Liver (tissue), 9 donors: ENCODE results near the gene U2AF1L4. TPM values are rescaled to one million over a fixed set of nuclear protein-coding genes. Genes with fewer than 3 reads are reported as not detected.

Experiments used
- DNase-seq: peaks from one replicate; pipeline ENCODE4 v3.0.0-alpha.2; 2017; ENCODE audit warnings: low spot score
- H3K27ac ChIP-seq, 2 donors: one replicate each; pipeline ENCODE4 v1.7.0; 2013; ENCODE audit warnings: inconsistent platforms in 2 of 2, low read length in 2 of 2, control low read depth in 1 of 2, low read depth in 1 of 2, mild to moderate bottlenecking in 1 of 2
- H3K27me3 ChIP-seq, 4 donors: one replicate each; pipeline versions ENCODE4 v1.6.1 to v1.7.0; 2013; ENCODE audit warnings: low read length in 3 of 4, inconsistent platforms in 1 of 4, mild to moderate bottlenecking in 1 of 4, moderate library complexity in 1 of 4; ENCODE audit not compliant: control insufficient read depth in 4 of 4, insufficient read depth in 4 of 4
- H3K36me3 ChIP-seq, 4 donors: one replicate each; pipeline versions ENCODE4 v1.6.1 to v1.7.0; 2013; ENCODE audit warnings: low read length in 3 of 4, mild to moderate bottlenecking in 3 of 4, low read depth in 1 of 4, moderate library complexity in 1 of 4; ENCODE audit not compliant: control insufficient read depth in 4 of 4, insufficient read depth in 3 of 4
- H3K4me1 ChIP-seq, 4 donors: one replicate each; pipeline versions ENCODE4 v1.6.1 to v1.7.0; 2013; ENCODE audit warnings: low read length in 3 of 4, mild to moderate bottlenecking in 3 of 4, moderate library complexity in 1 of 4; ENCODE audit not compliant: control insufficient read depth in 4 of 4, insufficient read depth in 4 of 4
- H3K4me3 ChIP-seq, 3 donors: one replicate each; pipeline versions ENCODE4 v1.6.1 to v1.7.0; 2013; ENCODE audit warnings: low read length in 3 of 3, control low read depth in 1 of 3, low read depth in 1 of 3, mild to moderate bottlenecking in 1 of 3
- H3K9ac ChIP-seq, 2 donors: one replicate each; pipeline ENCODE4 v1.7.0; 2013; ENCODE audit warnings: low read length in 2 of 2, mild to moderate bottlenecking in 2 of 2, moderate library complexity in 2 of 2, control low read depth in 1 of 2, low read depth in 1 of 2
- H3K9me3 ChIP-seq, 4 donors: one replicate each; pipeline versions ENCODE4 v1.6.1 to v1.7.0; 2013; ENCODE audit warnings: low read length in 3 of 4; ENCODE audit not compliant: control insufficient read depth in 4 of 4
- EGR1 ChIP-seq, 2 donors: IDR thresholded peaks; 2 replicates each; pipeline ENCODE4 v1.6.1; 2016 to 2018; ENCODE audit warnings: antibody characterized with exemption in 2 of 2, low read depth in 2 of 2
- FOXA1 ChIP-seq: IDR thresholded peaks from 2 replicates; pipeline ENCODE4 v1.6.1; 2016; ENCODE audit warnings: antibody characterized with exemption
- HNF4A ChIP-seq, 2 donors: conservative IDR thresholded peaks; 2 replicates each; pipeline ENCODE4 v1.6.1; 2016; ENCODE audit warnings: antibody characterized with exemption in 2 of 2, mild to moderate bottlenecking in 2 of 2
- HNF4G ChIP-seq: IDR thresholded peaks from 2 replicates; pipeline ENCODE4 v1.6.1; 2016; ENCODE audit warnings: antibody characterized with exemption
- NR2F2 ChIP-seq: IDR thresholded peaks from 2 replicates; pipeline ENCODE4 v1.6.1; 2016; ENCODE audit warnings: antibody characterized with exemption
- RAD21 ChIP-seq, 2 donors: IDR thresholded peaks; 2 replicates each; pipeline ENCODE4 v1.6.1; 2016; ENCODE audit warnings: antibody characterized with exemption in 2 of 2, mild to moderate bottlenecking in 2 of 2
- RXRA ChIP-seq, 2 donors: IDR thresholded peaks; 2 replicates each; pipeline ENCODE4 v1.6.1; 2017 to 2018; ENCODE audit warnings: antibody characterized with exemption in 2 of 2, mild to moderate bottlenecking in 1 of 2
- SP1 ChIP-seq: IDR thresholded peaks from 2 replicates; pipeline ENCODE4 v1.6.1; 2018; ENCODE audit warnings: antibody characterized with exemption, mild to moderate bottlenecking
- TAF1 ChIP-seq: conservative IDR thresholded peaks from 2 replicates; pipeline ENCODE4 v1.6.1; 2016; ENCODE audit warnings: antibody characterized with exemption, mild to moderate bottlenecking
- YY1 ChIP-seq: IDR thresholded peaks from 2 replicates; pipeline ENCODE4 v1.6.1; 2016; ENCODE audit warnings: antibody characterized with exemption, mild to moderate bottlenecking
- WGBS: extraction: QIAGEN DNeasy Blood & Tissue Kit; methylation state at CpG from one replicate; pipeline ENCODE4 v1.1.7; 2013; 5-methylcytosine and 5-hydroxymethylcytosine counted together
- polyA plus RNA-seq, 2 donors: library from polyadenylated mRNA; stranded (reverse) in 1 of 2; unstranded in 1 of 2; fragments of 200-250 nt in 1 of 2; fragments of >200 nt in 1 of 2; fragmentation: Nextera tagmentation in 1 of 2; extraction: Ambion mirVana in 1 of 2; gene quantifications; one replicate each; pipeline versions ENCODE4 v1.2.1 to v1.2.3, GENCODE V29; 2013 to 2015
- total RNA-seq, 2 donors: library from RNA; depleted of rRNA; stranded (reverse); fragments of >200 nt; gene quantifications; one replicate each; pipeline ENCODE4 v1.2.3, GENCODE V29; 2014
- TF ChIP-seq, protein P1 (sequence below): IDR thresholded peaks from 2 replicates; pipeline ENCODE4 v1.6.1; 2016; ENCODE audit warnings: antibody characterized with exemption, mild to moderate bottlenecking
- TF ChIP-seq, protein P2 (sequence below): IDR thresholded peaks from 2 replicates; pipeline ENCODE4 v1.6.1; 2016; ENCODE audit warnings: antibody characterized with exemption
- TF ChIP-seq, protein P3 (sequence below): IDR thresholded peaks from 2 replicates; pipeline ENCODE4 v1.6.1; 2016; ENCODE audit warnings: antibody characterized with exemption
- TF ChIP-seq, protein P4 (sequence below): fragments of 150-350 bp; IDR thresholded peaks from 2 replicates; pipeline ENCODE4 v1.5.1; 2017; ENCODE audit warnings: improper control_type of control experiment, low read depth, low read length; ENCODE audit not compliant: missing input control
- TF ChIP-seq, protein P5 (sequence below): IDR thresholded peaks from 2 replicates; pipeline ENCODE4 v1.6.1; 2016; ENCODE audit warnings: antibody characterized with exemption
- donor health status: healthy.
- donor health status: healthy.
- donor health status: healthy.
- donor health status: healthy.
- donor health status: healthy.

U2AF1L4 gene
- total and polyA plus RNA-seq, 4 donors = 4.5 to 36.5 (median 13.4) TPM

DNA sequence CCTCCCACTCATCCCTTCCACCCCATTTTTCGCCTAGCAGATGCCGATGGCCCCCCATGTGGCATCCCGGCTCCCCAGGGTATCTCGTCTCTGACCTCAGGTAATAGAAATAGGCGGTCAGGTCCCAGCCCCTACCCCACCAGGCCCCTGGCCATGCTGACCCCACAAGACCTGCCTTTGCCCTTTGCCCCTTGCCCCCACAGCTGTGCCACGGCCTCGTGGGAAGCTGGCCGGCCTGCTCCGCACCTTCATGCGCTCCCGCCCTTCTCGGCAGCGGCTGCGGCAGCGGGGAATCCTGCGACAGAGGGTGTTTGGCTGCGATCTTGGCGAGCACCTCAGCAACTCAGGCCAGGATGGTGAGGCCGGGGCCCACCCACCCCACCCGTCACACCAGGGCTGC, 35.5 kb upstream of the U2AF1L4 start (continued):
- TF ChIP-seq, protein P1, sequence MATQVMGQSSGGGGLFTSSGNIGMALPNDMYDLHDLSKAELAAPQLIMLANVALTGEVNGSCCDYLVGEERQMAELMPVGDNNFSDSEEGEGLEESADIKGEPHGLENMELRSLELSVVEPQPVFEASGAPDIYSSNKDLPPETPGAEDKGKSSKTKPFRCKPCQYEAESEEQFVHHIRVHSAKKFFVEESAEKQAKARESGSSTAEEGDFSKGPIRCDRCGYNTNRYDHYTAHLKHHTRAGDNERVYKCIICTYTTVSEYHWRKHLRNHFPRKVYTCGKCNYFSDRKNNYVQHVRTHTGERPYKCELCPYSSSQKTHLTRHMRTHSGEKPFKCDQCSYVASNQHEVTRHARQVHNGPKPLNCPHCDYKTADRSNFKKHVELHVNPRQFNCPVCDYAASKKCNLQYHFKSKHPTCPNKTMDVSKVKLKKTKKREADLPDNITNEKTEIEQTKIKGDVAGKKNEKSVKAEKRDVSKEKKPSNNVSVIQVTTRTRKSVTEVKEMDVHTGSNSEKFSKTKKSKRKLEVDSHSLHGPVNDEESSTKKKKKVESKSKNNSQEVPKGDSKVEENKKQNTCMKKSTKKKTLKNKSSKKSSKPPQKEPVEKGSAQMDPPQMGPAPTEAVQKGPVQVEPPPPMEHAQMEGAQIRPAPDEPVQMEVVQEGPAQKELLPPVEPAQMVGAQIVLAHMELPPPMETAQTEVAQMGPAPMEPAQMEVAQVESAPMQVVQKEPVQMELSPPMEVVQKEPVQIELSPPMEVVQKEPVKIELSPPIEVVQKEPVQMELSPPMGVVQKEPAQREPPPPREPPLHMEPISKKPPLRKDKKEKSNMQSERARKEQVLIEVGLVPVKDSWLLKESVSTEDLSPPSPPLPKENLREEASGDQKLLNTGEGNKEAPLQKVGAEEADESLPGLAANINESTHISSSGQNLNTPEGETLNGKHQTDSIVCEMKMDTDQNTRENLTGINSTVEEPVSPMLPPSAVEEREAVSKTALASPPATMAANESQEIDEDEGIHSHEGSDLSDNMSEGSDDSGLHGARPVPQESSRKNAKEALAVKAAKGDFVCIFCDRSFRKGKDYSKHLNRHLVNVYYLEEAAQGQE = no peak

DNA sequence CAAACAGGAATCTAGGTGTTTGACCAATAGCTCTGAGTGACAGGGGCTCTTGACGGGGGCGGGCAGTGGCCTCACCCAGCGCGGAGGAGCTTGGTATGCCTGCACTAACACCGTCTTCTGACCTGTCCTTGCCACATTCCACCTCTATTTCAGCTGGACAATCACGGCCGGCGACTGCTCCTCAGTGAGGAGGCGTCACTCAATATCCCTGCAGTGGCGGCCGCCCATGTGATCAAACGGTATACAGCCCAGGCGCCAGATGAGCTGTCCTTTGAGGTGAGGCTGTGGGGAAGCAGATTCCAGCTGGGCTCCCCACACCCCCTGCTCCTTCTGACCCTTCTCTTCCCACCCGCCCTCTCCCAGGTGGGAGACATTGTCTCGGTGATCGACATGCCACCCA, 34.8 kb upstream of the U2AF1L4 start:
- Histone ChIP-seq H3K36me3 (peaks cover 0 to 1% (median 0%) of the 10 kb centered on the region in 4 donors), H3K9me3 (no peaks in the 10 kb centered on the region), H3K9ac (no peak overlapping the region), H3K4me1 (peaks cover 0 to 3% (median 2%) of the 10 kb centered on the region in 4 donors), H3K4me3 (no peak overlapping the region), H3K27ac (no peak overlapping the region), H3K27me3 (no peaks in the 10 kb centered on the region)
- TF ChIP-seq NR2F2 = no peak
- no peak for TF ChIP-seq YY1
- TF ChIP-seq, protein P2, sequence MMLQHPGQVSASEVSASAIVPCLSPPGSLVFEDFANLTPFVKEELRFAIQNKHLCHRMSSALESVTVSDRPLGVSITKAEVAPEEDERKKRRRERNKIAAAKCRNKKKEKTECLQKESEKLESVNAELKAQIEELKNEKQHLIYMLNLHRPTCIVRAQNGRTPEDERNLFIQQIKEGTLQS = no peak
- TF ChIP-seq, protein P3, sequence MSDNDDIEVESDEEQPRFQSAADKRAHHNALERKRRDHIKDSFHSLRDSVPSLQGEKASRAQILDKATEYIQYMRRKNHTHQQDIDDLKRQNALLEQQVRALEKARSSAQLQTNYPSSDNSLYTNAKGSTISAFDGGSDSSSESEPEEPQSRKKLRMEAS = no peak
- TF ChIP-seq, protein P4, sequence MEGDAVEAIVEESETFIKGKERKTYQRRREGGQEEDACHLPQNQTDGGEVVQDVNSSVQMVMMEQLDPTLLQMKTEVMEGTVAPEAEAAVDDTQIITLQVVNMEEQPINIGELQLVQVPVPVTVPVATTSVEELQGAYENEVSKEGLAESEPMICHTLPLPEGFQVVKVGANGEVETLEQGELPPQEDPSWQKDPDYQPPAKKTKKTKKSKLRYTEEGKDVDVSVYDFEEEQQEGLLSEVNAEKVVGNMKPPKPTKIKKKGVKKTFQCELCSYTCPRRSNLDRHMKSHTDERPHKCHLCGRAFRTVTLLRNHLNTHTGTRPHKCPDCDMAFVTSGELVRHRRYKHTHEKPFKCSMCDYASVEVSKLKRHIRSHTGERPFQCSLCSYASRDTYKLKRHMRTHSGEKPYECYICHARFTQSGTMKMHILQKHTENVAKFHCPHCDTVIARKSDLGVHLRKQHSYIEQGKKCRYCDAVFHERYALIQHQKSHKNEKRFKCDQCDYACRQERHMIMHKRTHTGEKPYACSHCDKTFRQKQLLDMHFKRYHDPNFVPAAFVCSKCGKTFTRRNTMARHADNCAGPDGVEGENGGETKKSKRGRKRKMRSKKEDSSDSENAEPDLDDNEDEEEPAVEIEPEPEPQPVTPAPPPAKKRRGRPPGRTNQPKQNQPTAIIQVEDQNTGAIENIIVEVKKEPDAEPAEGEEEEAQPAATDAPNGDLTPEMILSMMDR = no peak
- TF ChIP-seq, protein P5, sequence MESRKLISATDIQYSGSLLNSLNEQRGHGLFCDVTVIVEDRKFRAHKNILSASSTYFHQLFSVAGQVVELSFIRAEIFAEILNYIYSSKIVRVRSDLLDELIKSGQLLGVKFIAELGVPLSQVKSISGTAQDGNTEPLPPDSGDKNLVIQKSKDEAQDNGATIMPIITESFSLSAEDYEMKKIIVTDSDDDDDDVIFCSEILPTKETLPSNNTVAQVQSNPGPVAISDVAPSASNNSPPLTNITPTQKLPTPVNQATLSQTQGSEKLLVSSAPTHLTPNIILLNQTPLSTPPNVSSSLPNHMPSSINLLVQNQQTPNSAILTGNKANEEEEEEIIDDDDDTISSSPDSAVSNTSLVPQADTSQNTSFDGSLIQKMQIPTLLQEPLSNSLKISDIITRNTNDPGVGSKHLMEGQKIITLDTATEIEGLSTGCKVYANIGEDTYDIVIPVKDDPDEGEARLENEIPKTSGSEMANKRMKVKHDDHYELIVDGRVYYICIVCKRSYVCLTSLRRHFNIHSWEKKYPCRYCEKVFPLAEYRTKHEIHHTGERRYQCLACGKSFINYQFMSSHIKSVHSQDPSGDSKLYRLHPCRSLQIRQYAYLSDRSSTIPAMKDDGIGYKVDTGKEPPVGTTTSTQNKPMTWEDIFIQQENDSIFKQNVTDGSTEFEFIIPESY = no peak
- TF ChIP-seq TAF1 = no peak
- TF ChIP-seq EGR1 (IDR thresholded peaks at IDR 0.05; ENCODE audit: low read depth in 2 of 2) = no peak
- TF ChIP-seq FOXA1 = no peak
- no peak for DNase-seq
- WGBS = 97% methylated on average over 16 of the region's 16 CpGs

DNA sequence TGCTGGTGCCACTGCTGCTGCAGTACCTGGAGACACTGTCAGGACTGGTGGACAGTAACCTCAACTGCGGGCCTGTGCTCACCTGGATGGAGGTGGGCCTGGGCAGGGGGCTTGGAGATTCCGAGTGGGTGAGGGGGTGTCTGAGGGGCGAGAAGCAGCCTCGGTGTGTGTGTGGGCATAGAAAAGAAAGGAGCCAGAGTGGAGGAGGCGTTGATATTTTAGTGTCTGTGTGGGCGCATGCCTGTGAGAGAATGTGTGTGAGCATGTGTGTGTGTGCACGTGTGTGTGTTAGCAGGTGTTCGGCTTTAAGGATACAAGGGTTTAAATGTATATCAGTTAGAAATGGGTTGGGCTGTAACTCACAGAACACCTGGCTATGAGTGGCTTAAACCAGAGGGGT, 33.8 kb upstream of the U2AF1L4 start:
- H3K9me3 ChIP-seq = no peaks in the 10 kb centered on the region
- no peak overlapping the region for H3K4me3 ChIP-seq
- no peak overlapping the region for H3K9ac ChIP-seq
- no peak for DNase-seq
- WGBS = 92% methylated on average over 8 of the region's 8 CpGs
- H3K27ac ChIP-seq = no peak overlapping the region
- H3K4me1 ChIP-seq = peaks cover 0 to 5% (median 4%) of the 10 kb centered on the region in 4 donors
- H3K27me3 ChIP-seq = no peaks in the 10 kb centered on the region
- peaks cover 0 to 1% (median 0%) of the 10 kb centered on the region in 4 donors for H3K36me3 ChIP-seq
- TF ChIP-seq HNF4G = no peak
- TF ChIP-seq, protein P4 = no peak
- TF ChIP-seq HNF4A (conservative IDR thresholded peaks at IDR 0.05) = no peak
- no peak for TF ChIP-seq FOXA1
- no peak for TF ChIP-seq RAD21 (IDR thresholded peaks at IDR 0.05)
- no peak for TF ChIP-seq SP1
- no peak for TF ChIP-seq EGR1 (IDR thresholded peaks at IDR 0.05; ENCODE audit: low read depth in 2 of 2)
- no peak for TF ChIP-seq TAF1
- TF ChIP-seq, protein P2 = no peak
- TF ChIP-seq YY1 = no peak
- TF ChIP-seq, protein P3 = no peak
- TF ChIP-seq RXRA (IDR thresholded peaks at IDR 0.05) = no peak
